Lower leg skin (tissue), 4 donors: Measurements from ENCODE around the gene GRXCR2. TPM values are rescaled to one million over a fixed set of nuclear protein-coding genes. Genes with fewer than 3 reads are reported as not detected.

ENCODE experiments used
- DNase-seq, 2 donors: peaks; one replicate each; pipeline ENCODE4 v3.0.0-alpha.2; 2019; ENCODE audit warnings: low spot score in 2 of 2
- H3K4me3 ChIP-seq: fragments of 200-600 bp; sonication (generic); 2 replicates; pipeline ENCODE4 v1.5.1; 2017; ENCODE audit warnings: mild to moderate bottlenecking, low read depth; ENCODE audit not compliant: poor library complexity, severe bottlenecking
- POLR2A ChIP-seq, 2 donors: fragments of 450-650 bp; IDR thresholded peaks; one replicate each; pipeline ENCODE4 v1.6.1; 2016 to 2017; ENCODE audit warnings: antibody characterized with exemption in 2 of 2, mild to moderate bottlenecking in 1 of 2, moderate library complexity in 1 of 2
- WGBS, 2 donors: methylation state at CpG; one replicate each; pipeline ENCODE4 v1.1.5; 2018; 5-methylcytosine and 5-hydroxymethylcytosine counted together
- intact Hi-C: fragments of 100-400 bp; cut with DNase I; formaldehyde crosslinking; loops from one replicate; pipeline ENCODE4 v1.15.0; 2023; ENCODE audit warnings: low total_unique reads
- total RNA-seq, 4 donors: library from RNA; depleted of rRNA; stranded (reverse); fragments of >200 nt; gene quantifications; one replicate each; pipeline ENCODE4 v1.1.0, GENCODE V29; 2016
- TF ChIP-seq, protein P1 (sequence below), 3 donors: fragments of 450-650 bp; IDR thresholded peaks; one replicate each; pipeline ENCODE4 v1.5.1; 2016; ENCODE audit warnings: antibody characterized with exemption in 3 of 3, mild to moderate bottlenecking in 3 of 3, moderate library complexity in 2 of 3

Gene GRXCR2, protein sequence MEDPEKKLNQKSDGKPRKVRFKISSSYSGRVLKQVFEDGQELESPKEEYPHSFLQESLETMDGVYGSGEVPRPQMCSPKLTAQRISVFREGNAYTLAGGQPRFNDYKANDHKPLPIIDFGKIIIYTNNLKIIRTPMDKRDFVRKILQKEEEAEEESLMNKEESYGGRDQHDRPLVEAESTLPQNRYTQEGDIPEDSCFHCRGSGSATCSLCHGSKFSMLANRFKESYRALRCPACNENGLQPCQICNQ
- under 1 TPM in 3 of 4 donors, not detected in 1; 0.46 to 0.69 (median 0.65) TPM for total RNA-seq

DNA sequence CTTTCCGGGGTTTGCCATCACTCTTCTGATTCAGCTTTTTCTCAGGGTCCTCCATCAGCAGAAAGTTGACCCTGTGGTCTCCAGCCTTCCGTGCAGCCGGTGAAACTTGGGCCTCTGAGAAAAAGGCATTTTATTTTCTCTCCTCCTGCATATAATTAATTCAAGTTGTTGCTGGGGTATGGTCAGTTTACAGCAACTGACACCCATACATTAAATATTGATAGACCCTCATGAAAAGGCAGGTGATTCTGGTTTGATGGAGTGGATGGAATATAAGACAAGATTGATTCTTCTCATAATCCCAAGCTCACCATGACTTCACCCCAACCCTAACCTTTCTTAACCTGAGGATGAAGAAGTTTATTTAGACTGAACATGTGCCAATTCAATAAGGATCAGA is at the start of gene GRXCR2:
Gene GRXCR2, minus strand, starts transcription at position 101 of the 400 bp plus-strand sequence. Its CDS starts 46 bp downstream, at position 55.
- DNase-seq: no peak
- intact Hi-C loops: no loop called here
- TF ChIP-seq, protein P1, sequence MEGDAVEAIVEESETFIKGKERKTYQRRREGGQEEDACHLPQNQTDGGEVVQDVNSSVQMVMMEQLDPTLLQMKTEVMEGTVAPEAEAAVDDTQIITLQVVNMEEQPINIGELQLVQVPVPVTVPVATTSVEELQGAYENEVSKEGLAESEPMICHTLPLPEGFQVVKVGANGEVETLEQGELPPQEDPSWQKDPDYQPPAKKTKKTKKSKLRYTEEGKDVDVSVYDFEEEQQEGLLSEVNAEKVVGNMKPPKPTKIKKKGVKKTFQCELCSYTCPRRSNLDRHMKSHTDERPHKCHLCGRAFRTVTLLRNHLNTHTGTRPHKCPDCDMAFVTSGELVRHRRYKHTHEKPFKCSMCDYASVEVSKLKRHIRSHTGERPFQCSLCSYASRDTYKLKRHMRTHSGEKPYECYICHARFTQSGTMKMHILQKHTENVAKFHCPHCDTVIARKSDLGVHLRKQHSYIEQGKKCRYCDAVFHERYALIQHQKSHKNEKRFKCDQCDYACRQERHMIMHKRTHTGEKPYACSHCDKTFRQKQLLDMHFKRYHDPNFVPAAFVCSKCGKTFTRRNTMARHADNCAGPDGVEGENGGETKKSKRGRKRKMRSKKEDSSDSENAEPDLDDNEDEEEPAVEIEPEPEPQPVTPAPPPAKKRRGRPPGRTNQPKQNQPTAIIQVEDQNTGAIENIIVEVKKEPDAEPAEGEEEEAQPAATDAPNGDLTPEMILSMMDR (IDR thresholded peaks at IDR 0.05): no peak
- no peak for TF ChIP-seq POLR2A (IDR thresholded peaks at IDR 0.05)
- H3K4me3 ChIP-seq: no peak within 1 kb of the TSS
- 58 to 71% methylated on average over 3 of the region's 3 CpGs for WGBS, 2 donors

GRCh38 chr5:145922059-145922458 is 49.2 kb upstream of the GRXCR2 start:
- no peak for DNase-seq
- intact Hi-C loops: no loop called here
- no peak for TF ChIP-seq POLR2A (IDR thresholded peaks at IDR 0.05)
- TF ChIP-seq, protein P1 (IDR thresholded peaks at IDR 0.05): no peak
- no peak overlapping the region for H3K4me3 ChIP-seq
- 42 to 62% methylated on average over 2 of the region's 2 CpGs for WGBS, 2 donors

DNA sequence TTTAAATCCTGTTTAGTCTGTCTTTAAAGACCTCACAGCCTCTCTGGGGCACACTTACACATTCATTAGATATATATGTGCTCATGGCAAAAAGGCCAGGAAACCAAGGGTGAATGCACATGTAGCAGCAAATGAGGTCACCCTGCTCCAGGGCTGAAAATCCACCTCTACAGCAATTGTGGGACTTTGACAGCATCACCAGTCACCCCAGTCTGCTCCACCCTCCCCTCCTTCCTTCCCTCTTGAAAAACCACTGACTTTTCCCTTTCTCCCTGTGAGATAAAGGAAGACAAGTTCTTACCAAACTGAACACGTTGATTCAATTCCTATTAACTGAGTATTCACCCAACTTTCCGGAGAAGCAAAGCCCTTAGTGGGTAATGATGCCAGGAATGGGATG is 48.4 kb upstream of the GRXCR2 start:
- intact Hi-C loops: no loop called here
- 24 to 47% methylated on average over 2 of the region's 2 CpGs for WGBS, 2 donors
- DNase-seq: no peak
- TF ChIP-seq, protein P1 (IDR thresholded peaks at IDR 0.05): no peak
- no peak for TF ChIP-seq POLR2A (IDR thresholded peaks at IDR 0.05)
- no peak overlapping the region for H3K4me3 ChIP-seq

DNA sequence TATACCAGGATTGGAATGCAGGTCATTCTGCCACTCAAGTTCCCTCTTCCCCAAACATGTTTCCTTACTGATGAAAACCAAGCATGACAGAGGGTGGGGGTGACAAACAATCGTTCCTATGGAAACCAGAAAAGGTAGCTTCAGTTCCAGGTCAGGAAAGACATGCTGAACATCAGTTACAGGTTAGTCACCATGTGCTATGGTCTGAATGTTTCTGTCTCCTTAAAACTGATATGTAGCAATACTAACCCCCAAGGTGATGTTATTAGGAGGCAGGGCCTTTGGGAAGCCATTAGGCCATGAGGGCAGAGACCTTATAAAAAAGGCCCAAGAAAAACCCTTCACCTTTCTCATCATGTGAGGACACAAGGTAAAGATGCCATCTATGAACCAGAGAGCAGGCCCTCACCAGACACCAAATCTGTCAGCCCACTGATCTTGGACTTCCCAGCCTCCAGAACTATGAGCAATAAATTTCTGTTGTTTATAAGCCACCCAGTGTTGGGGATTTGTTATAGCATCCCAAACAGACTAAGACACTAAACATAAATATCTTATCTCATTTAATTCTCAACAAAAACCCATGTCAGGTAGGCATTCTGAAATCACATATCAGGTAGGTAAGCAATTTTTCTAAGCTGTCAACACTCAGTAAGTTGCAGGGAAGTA is 47.9 kb upstream of the GRXCR2 start:
- 73 to 77% methylated on average over 1 of the region's 1 CpG for WGBS, 2 donors
- intact Hi-C loops: no loop called here
- DNase-seq: no peak
- TF ChIP-seq POLR2A (IDR thresholded peaks at IDR 0.05): no peak
- TF ChIP-seq, protein P1 (IDR thresholded peaks at IDR 0.05): no peak
- H3K4me3 ChIP-seq: no peak overlapping the region

DNA sequence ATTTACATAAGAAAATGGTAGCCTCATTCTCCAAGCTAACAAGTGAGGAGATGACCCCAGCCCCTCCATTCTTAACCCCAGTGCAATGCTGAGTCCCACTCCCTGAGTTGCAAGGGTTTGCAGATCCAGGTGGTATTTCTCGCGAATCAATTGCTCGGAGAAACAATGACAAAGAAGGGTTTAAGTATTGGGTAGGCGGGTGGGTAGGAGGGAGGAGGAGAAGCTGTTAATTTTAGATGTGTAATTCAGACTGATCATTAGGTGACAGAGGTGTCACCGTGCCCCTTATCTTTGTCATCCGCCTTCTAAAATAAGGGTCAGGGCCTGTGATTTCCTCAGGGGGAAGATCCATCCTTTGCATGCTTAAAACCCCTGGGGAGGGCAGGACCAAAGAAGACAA is 46.6 kb upstream of the GRXCR2 start:
- WGBS, 2 donors: 85 to 90% methylated on average over 6 of the region's 6 CpGs
- intact Hi-C loops: no loop called here
- TF ChIP-seq, protein P1 (IDR thresholded peaks at IDR 0.05): no peak
- no peak for TF ChIP-seq POLR2A (IDR thresholded peaks at IDR 0.05)
- H3K4me3 ChIP-seq: no peak overlapping the region
- no peak for DNase-seq
